ENCODE results near the gene IPMK.
A peak's percentile ranks its signal among the peaks of the same experiment; 100 is the strongest.

Gene IPMK

GRCh38 chr10:58304099-58304633 lies 36.5 kb upstream of the IPMK start:
- H3K27ac ChIP-seq, result no peak overlapping the region
- H3K4me3 ChIP-seq, result no peak overlapping the region
- peaks cover 0 to 8% of the 10 kb centered on the region in 2 donors for H3K27me3 ChIP-seq
- intact Hi-C loops (cut with DNase I; ENCODE audit: low total_unique reads), result no loop called here
- H3K9me3 ChIP-seq, result no peaks in the 10 kb centered on the region
- TF ChIP-seq, protein P1, sequence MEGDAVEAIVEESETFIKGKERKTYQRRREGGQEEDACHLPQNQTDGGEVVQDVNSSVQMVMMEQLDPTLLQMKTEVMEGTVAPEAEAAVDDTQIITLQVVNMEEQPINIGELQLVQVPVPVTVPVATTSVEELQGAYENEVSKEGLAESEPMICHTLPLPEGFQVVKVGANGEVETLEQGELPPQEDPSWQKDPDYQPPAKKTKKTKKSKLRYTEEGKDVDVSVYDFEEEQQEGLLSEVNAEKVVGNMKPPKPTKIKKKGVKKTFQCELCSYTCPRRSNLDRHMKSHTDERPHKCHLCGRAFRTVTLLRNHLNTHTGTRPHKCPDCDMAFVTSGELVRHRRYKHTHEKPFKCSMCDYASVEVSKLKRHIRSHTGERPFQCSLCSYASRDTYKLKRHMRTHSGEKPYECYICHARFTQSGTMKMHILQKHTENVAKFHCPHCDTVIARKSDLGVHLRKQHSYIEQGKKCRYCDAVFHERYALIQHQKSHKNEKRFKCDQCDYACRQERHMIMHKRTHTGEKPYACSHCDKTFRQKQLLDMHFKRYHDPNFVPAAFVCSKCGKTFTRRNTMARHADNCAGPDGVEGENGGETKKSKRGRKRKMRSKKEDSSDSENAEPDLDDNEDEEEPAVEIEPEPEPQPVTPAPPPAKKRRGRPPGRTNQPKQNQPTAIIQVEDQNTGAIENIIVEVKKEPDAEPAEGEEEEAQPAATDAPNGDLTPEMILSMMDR (IDR thresholded peaks at IDR 0.05), result no peak
- no peak for DNase-seq
- no peaks in the 10 kb centered on the region for H3K36me3 ChIP-seq
- H3K4me1 ChIP-seq, result no peaks in the 10 kb centered on the region

GRCh38 chr10:58302254-58302653 lies 34.6 kb upstream of the IPMK start:
- Histone ChIP-seq H3K4me1 (no peaks in the 10 kb centered on the region), H3K4me3 (no peak overlapping the region), H3K27me3 (peaks cover 0 to 8% of the 10 kb centered on the region in 2 donors), H3K27ac (no peak overlapping the region), H3K9me3 (no peaks in the 10 kb centered on the region), H3K36me3 (no peaks in the 10 kb centered on the region)
- DNase-seq, result no peak
- TF ChIP-seq, protein P1 (IDR thresholded peaks at IDR 0.05), result no peak
- intact Hi-C loops (cut with DNase I; ENCODE audit: low total_unique reads), result no loop called here

DNA sequence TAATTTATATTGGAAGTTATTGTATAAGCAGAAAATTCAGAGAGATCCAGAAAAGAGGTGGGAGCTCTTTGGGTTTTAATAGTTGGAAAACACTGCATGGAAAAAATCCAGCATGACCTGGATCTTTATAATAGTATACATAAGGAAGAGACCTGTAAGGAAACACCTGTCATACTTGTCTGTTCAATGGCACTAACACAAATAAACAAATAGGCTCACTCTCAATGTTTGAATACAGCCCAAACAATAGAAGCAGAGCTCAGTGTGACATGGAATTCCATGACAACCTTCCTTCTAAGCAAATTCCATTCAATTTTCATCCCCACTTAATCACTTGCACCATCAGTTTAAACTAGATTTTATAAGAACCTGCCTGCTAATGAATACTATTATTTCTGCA lies 33.0 kb upstream of the IPMK start:
- Histone ChIP-seq H3K4me1 (no peaks in the 10 kb centered on the region), H3K27me3 (peaks cover 0 to 5% of the 10 kb centered on the region in 2 donors), H3K27ac (no peak overlapping the region), H3K9me3 (no peaks in the 10 kb centered on the region), H3K36me3 (no peaks in the 10 kb centered on the region), H3K4me3 (no peak overlapping the region)
- no peak for DNase-seq
- intact Hi-C loops (cut with DNase I; ENCODE audit: low total_unique reads), result no loop called here
- TF ChIP-seq, protein P1 (IDR thresholded peaks at IDR 0.05), result no peak

DNA sequence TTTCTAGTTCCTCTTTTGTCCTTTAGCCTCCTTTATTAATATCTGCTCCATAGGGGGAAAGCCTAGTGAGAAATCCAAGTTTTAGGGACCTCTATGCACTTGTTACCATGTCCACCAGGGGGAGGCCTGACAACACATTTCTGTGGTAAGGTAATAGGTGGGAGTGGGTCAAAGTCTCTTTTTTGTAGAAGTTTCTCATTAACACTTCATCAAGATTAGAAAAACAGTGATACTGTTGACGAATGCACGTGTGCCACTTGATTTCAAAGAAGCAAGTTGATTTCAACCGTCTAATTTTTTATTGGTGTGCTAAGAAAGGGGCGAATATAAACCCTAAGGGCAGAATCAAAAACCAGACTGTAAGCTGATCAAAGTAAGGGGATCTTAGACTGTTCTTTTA lies 31.9 kb upstream of the IPMK start:
- Histone ChIP-seq H3K27ac (no peak overlapping the region), H3K9me3 (no peaks in the 10 kb centered on the region), H3K36me3 (no peaks in the 10 kb centered on the region), H3K4me3 (no peak overlapping the region), H3K27me3 (peaks cover 0 to 3% of the 10 kb centered on the region in 2 donors), H3K4me1 (no peaks in the 10 kb centered on the region)
- DNase-seq, result peak in 1 of 2 donors; percentile 33
- TF ChIP-seq, protein P1 (IDR thresholded peaks at IDR 0.05), result peak; percentile 58 to 66
- intact Hi-C loops (cut with DNase I; ENCODE audit: low total_unique reads), result no loop called here

DNA sequence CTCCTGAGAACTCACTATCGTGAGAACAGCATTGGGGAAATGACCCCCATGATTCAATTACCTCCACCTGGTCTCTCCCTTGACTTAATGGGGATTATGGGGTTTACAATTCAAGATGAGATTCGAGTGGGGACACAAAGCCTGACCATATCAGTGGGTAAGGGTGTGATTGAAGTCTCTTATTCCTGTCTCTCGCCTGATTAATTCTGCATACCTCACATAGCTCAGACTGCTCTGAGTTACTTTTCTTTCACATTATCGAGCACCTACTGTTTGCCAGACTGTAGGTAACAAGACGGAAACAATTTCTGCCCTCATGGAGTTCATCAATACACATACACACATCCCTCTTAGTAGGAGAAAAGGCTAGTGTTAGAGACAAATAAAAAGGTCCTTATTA lies 26.3 kb upstream of the IPMK start:
- H3K4me1 ChIP-seq, result no peaks in the 10 kb centered on the region
- no peak for DNase-seq
- H3K36me3 ChIP-seq, result no peaks in the 10 kb centered on the region
- TF ChIP-seq, protein P1 (IDR thresholded peaks at IDR 0.05), result no peak
- no peak overlapping the region for H3K4me3 ChIP-seq
- no peaks in the 10 kb centered on the region for H3K27me3 ChIP-seq
- intact Hi-C loops (cut with DNase I; ENCODE audit: low total_unique reads), result loop anchor here (5.0 kb wide), 1 partner anchor 117 kb away; no protein-coding TSS in a partner anchor
- H3K27ac ChIP-seq, result no peak overlapping the region
- no peaks in the 10 kb centered on the region for H3K9me3 ChIP-seq

All from tibial artery (tissue), 4 donors.